Measurements from ENCODE around the gene RTN3.

DNA sequence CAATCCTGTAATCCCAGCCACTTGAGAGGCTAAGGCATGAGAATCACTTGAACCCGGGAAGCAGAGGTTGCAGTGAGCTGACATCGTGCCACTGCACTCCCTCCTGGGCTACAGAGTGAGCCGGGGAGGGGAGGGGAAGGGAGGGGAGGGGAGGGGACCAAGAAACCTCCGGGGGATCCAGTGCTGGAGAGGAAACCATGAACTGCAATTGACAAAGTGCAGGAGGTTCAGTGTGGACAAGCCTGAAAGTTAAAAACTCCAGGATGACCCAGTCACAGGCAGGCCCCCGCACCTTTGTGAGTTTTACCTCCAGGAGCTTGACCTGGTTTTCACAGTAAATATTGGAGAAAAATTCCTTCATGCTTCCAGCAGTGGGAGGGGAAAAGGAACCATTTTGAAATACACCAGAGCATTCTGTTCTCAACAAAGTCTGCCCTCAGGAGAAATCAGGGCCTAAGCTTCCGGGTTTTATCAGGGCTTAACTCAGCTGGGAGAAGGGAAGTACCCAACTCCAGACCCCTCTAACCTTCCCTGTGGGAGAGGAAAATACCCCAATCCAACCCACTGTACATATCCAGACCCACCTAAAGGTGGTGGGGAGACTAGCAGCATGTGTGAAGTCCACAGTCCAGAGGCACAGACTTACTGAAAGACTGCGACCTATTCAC, 102.8 kb downstream of the RTN3 start:
- TF ChIP-seq POLR2A (IDR thresholded peaks at IDR 0.05; ENCODE audit: low read depth, low read length), result no peak
- no peak for TF ChIP-seq POLR2AphosphoS5 (IDR thresholded peaks at IDR 0.05; ENCODE audit: low read depth, low read length)

Measured in GM12892 (cell line).